Right lung (tissue), 5 donors: Measurements from ENCODE around the gene CNPPD1. TPM values are rescaled to one million over a fixed set of nuclear protein-coding genes. Genes with fewer than 3 reads are reported as not detected.
A peak's percentile ranks its signal among the peaks of the same experiment; 100 is the strongest.

Source experiments
- DNase-seq, 2 donors: peaks; one replicate each; pipeline ENCODE4 v3.0.0-alpha.2; 2013
- polyA plus RNA-seq, 5 donors: library from polyadenylated mRNA; unstranded; fragments of 120-200 nt; gene quantifications; one replicate each; pipeline versions ENCODE4 v1.2.1 to v1.2.3, GENCODE V29; 2013; ENCODE audit warnings: inconsistent platforms in 1 of 5, low replicate concordance in 1 of 5; ENCODE audit not compliant: insufficient read length in 5 of 5, insufficient read depth in 1 of 5

Gene CNPPD1
- polyA plus RNA-seq, 5 donors = 35.5 to 46.1 (median 38.5) TPM

DNA sequence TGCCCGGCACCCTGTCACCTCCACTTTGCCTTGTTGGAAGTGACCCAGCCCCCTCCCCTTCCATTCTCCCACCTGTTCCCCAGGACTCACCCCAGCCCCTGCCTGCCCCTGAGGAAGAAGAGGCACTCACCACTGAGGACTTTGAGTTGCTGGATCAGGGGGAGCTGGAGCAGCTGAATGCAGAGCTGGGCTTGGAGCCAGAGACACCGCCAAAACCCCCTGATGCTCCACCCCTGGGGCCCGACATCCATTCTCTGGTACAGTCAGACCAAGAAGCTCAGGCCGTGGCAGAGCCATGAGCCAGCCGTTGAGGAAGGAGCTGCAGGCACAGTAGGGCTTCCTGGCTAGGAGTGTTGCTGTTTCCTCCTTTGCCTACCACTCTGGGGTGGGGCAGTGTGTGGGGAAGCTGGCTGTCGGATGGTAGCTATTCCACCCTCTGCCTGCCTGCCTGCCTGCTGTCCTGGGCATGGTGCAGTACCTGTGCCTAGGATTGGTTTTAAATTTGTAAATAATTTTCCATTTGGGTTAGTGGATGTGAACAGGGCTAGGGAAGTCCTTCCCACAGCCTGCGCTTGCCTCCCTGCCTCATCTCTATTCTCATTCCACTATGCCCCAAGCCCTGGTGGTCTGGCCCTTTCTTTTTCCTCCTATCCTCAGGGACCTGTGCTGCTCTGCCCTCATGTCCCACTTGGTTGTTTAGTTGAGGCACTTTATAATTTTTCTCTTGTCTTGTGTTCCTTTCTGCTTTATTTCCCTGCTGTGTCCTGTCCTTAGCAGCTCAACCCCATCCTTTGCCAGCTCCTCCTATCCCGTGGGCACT is 5.8 kb upstream of the CNPPD1 start:
- DNase-seq = no peak

GRCh38 chr2:219181531-219181930 is 4.8 kb upstream of the CNPPD1 start:
- DNase-seq = no peak

DNA sequence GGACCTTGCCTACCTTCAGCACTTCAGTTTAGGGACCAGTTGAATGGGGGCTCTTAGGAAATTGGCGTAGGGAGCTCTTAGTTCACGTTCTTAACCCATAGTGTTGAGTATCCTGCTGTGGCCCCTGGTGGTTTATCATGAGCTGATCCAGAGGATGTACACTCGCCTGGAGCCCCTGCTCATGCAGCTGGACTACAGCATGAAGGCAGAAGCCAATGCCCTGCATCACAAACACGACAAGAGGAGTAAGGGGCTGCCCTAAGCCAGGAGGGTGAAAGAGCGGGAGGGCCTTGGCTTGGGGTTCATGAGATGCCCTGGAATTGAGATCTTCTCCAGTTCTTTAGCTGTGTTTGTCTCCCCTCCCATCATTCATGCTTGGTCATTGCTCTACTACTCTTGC is 4.2 kb upstream of the CNPPD1 start:
- no peak for DNase-seq

GRCh38 chr2:219179601-219180465 is 3.1 kb upstream of the CNPPD1 start:
- no peak for DNase-seq

DNA sequence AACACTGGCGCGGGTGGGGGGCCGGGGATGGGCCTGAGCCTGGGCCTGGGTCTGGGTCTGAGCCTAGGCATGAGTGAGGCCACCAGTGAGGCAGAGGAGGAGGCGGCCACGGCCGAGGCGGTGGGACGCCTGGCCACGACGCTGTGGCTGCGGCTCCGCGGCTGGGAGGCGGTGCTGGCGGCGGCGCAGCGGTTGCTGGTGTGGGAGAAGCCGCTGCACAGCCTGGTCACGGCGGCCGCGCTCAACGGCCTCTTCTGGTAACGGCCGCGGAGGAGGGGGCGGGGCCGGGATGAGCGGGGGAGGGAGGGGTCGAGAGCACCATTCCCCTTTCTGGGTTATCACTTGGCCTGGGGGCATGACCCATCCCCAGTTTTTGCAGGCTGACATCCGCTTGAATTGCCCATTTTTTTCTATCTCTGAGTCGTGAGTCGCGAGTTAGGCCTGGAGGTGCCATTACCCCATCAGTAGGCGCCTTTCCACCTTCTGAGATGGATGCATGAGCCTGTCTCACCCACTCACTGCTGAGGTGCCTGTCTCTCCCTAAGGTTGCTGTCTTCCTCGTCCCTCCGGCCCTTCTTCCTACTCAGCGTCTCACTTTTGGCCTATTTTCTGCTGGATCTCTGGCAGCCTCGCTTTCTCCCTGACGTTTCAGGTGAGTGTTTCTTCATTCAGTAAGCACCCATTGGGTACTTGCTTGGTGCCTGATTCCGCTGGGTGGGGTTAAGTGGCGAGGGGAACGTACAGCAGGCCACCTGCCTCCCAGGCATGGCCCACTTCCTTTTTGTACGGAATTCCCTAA is 1.9 kb upstream of the CNPPD1 start:
- no peak for DNase-seq

DNA sequence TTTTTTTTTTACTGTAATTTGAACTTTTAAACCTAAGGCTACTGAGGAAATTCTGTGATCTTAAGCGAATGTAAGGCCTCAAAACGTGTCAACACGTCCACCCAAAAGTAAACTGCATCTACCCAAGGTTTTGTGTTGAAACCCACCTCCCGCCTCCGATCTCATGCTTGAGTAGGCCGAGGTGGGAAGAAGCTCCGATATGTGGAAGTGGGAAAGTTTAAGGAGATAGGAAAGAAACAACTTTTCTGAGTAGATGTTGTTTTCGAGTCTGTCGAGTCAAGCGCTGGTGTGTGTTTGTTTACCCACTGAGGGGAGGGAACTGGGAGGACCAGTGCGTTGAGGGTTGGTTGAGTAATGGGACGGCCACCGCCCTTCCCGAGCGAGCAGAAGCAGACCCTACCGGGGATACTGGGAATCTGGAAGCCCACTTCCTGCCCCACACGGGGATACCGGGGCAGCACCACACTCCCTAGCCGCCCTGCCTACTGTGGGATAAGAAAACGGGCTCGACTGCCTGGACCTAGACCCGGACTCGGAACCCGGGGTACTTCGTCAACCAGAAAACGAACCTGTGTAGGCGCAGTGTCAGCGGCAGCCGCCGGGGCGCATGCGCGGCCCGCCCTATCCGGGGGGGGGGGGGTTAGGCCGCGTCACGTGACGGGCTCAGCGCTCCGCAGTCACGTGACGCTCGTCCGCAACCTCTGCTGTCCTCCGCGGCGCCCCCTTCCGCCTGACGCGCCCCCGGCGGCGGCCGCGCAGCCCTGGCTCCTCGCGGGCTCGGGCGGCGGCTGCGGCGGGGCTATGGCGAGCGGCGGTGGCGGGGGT is 1.0 kb upstream of the CNPPD1 start, which contains the start of gene RETREG2:
Gene RETREG2, plus strand, starts transcription at position 724 of the 825 bp plus-strand sequence. Its CDS starts 78 bp downstream, at position 802.
- DNase-seq = peak; percentile 93

DNA sequence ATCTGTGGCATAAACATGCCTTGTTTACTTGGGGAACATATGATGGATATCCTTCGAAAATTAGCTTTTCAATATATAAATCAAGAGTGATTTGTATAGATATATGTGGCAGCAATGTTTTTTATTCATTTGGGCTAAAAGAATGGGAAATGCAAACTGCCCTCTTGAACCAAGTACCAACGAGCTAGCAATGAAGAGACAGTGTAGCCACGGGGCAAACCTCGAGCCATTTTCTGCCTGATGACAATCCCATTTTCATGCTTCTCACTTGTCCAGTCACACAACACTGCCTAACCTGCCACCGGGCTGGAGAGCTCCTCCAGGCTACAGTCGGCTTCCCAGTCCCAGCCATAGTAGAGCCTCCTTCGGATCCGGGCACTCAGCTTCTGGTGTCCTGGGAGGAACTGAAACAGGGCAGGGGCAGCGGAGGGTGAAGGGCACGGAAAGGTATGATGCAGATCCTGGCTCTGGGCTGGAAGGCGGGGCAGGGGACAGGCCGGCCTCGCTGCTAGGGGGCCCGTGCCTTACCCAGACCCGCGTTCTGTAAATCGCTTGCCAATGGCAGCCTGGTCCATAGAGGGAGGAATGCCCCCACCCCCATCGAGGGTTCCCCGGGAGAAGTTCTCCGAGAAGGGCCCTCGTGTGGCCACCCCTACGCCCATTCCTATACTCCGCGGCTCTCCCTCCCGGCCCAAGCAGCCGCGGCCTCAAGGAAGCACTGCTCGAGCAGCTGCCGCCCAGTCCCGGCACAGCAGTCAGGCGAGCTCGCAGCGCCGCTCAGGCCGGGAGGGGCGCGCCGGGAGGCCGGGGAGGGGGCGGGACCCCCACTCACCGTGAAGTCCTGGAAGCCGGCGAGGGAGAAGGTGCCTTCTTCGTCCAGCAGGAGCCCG is 552 bp downstream of the CNPPD1 start:
- peak in 1 of 2 donors; percentile 17 for DNase-seq

DNA sequence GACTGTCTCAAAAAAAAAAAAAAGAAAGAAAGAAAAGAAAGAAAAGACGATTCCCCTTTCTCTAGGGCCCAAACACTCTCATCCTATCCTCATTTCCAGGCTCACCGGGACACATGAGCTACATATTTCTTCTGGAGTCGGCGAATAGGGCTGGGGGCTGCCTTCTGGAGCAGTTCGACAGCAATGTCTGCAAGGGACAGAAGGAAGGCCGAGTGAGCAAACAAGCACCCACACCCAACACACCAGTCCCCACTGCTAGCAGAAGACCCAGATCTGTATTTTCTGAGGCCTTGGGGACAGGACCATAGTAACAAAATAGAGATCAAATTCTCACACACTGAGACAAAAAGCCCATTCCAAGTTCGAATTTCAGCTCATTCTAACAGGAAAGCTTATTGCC is 1.2 kb downstream of the CNPPD1 start:
- DNase-seq = no peak

DNA sequence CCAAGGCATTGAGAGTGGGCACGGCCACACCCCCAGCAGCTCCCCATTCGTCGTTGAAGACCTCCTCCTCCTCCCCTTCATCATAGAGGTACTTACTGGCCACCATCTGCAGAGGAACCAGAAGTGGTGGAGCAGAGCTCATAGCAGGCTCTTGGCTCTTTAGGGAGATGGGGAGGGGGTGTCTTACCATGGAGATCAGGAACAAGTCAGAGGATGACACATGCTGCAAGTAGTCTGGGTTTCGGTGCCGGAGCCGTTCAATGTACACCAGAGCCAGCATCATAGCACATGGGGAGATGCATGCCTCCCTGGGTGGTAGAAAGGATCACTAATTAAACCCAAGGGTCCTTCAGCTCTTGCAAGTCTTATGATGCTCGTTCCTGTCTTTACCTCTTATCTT is 1.9 kb downstream of the CNPPD1 start:
- no peak for DNase-seq

DNA sequence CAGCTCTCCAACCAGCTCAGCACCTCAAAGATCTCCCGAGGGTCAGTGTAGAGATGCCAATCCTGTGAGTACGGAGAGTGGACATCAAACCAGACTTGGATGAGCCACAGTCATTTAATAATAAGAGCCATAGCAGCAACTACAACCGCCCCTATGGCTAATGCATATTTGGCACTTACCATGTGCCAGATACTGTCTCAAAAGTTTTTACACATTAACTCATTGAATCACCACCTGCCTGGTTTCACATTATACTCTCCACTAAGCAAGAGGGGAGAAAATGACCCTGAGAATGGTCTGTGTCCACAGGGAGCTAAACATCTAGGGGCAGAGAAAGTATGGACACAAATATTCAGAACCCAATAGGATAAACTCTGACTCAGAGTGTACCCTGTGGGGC is 2.6 kb downstream of the CNPPD1 start:
- DNase-seq = no peak

GRCh38 chr2:219173176-219173575 is 3.5 kb downstream of the CNPPD1 start:
- no peak for DNase-seq

DNA sequence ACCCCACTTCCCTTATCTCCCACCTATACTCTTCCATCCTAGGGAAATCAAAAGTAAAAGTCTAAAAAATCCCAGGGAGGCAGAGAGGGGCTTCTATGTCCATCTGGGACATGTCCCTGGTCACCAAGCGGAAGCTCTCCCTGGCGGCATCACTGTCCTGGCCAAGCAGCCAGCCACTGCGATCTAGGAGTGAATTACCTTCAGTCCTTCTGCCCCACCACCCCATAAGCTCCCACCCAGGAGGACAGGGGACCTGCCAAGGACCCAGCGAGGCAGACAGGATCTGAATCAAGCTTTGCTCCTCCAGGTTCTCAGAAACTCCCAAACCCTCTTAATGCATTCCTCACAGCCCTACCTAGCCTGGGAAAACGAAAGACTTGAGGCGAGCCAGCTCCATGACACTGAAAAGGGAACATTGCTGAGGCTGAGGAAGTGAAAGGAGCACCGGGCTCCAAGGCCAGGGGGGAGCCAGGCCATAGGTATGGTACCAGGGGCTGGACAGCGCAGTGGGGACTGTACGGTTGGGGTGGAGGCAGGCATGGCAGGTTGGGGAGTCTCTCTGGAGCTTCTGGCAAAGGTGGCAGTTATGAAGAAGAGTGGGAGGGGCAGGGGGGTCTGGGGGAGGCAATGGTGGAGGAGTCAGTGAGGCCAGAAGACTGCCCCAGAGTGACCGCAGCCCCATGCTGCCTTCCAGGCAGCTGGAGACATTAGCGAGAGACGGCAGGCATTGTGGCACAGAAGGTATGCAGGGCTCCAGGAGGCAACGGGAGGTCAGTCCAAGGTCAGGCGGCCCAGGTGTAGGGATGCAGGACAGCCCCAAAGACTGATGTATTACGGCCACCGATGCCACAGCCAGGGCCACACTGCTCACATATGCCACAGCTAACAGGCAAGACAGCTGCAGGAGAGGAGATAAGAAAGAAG is 4.2 kb downstream of the CNPPD1 start:
- DNase-seq = no peak

DNA sequence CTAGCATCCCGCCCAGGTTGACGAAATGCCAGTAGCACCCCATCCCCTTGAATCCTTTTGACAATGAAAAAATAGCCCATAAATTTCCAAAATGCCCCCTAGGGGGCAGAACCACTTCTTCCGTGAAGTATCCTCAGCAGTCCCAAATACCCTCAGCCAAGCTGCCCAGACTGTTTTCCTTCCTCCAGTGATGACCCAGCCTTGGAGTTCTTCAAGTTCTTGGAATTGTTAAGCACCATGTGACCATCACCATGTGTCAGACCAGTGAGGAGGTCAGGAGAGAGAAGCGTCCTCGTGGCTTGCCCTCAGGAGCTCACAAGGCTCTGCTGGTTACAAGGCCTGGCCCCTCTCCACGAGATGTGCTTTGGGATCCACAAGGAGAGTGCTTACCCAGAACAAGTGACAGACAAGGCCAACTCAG is 5.5 kb downstream of the CNPPD1 start:
- peak in 1 of 2 donors; percentile 34 for DNase-seq

DNA sequence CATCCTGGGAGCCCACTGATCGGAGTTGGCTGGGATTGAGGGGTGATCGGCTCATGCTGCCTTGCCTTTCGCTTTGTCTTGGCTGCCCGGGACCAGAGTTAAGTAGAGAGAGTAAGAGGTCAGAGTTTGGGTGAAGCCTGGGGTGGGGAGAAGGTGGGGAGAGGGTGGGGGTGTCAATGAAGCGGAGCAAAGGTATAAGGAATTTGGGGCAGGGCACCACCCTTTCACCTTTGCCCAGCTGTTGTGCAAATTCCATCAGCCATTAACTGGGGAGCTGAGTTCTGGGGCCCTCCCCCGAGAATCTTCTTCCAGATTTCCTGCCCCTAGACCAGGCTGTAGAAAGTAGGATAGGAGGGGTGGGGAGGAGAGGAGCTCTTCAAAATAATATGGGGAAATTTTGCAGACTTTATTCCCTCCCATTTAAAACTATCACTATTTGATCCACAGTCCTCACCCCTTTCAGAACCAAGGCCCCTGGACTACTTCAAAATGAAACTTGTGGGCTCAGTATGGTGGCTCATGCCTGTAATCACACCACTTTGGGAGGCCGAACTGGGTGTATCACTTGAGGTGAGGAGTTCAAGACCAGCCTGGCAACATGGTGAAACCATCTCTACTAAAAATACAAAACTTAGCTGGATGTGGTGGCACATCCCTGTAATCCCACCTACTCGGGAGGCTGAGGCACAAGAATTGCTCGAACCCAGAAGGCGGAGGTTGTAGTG is 6.6 kb downstream of the CNPPD1 start, which contains the start of gene SLC23A3:
Gene SLC23A3, minus strand, starts transcription at position 100 of the 725 bp plus-strand sequence. Its CDS starts 45 bp downstream, at position 55.
- no peak for DNase-seq

DNA sequence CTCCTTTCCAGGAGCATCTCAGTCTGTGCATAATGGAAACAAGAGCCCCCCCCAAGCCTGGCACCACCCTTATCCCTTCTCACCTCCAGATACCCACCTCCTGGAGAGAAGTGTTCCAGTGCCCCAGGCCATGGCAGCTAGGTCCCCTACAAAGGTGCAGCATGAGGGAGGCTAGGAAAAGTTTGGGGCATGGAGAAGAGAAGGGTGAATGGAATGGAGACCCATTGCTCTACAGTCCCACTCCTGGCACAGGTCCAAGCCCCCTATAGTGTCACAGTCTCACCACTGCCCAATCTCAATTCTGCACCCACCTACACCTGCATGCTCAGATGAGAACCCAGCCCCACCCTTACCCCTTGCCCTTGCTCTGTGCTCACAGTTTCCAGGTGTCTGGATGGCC is 7.8 kb downstream of the CNPPD1 start:
- no peak for DNase-seq

GRCh38 chr2:219168526-219168925 is 8.2 kb downstream of the CNPPD1 start:
- no peak for DNase-seq

- DNase-seq = no peak
Observed at GRCh38 chr2:219167997-219168396, 8.7 kb downstream of the CNPPD1 start.
